HK-2 (cell line): Measurements from ENCODE around the gene SFT2D1.
A peak's percentile ranks its signal among the peaks of the same experiment; 100 is the strongest.

Source experiments
- DNase-seq: peaks from one replicate; pipeline ENCODE4 v3.0.0-alpha.2; 2018; ENCODE audit not compliant: unreplicated experiment

Gene SFT2D1

GRCh38 chr6:166277892-166278578 lies 64.3 kb downstream of the SFT2D1 start:
- DNase-seq, result no peak

GRCh38 chr6:166277018-166277417 lies 65.3 kb downstream of the SFT2D1 start:
- no peak for DNase-seq

GRCh38 chr6:166275714-166276166 lies 66.6 kb downstream of the SFT2D1 start:
- peak; percentile 74 for DNase-seq

GRCh38 chr6:166274739-166275370 lies 67.5 kb downstream of the SFT2D1 start:
- no peak for DNase-seq

- DNase-seq, result no peak
These were observed 68.2 kb downstream of the SFT2D1 start for GRCh38 chr6:166274163-166274562.

GRCh38 chr6:166271376-166271765 lies 71.0 kb downstream of the SFT2D1 start:
- no peak for DNase-seq

GRCh38 chr6:166270706-166271375 lies 71.5 kb downstream of the SFT2D1 start:
- DNase-seq, result no peak
